NCI-H1105 (cell line): Measurements from ENCODE around the gene HOXB8.
A peak's percentile ranks its signal among the peaks of the same experiment; 100 is the strongest.

ENCODE experiments used
- DNase-seq: peaks from one replicate; lab custom pipeline; 2025; lab: John Stamatoyannopoulos, UW

Gene HOXB8

GRCh38 chr17:48615047-48615962 lies at the start of gene HOXB8:
HOXB8 (minus strand) TSS chr17:48615292; CDS start chr17:48614704, 588 bp downstream.
- DNase-seq: no peak

- DNase-seq: no peak
Observed at GRCh38 chr17:48663134-48663924, 48.2 kb upstream of the HOXB8 start.

GRCh38 chr17:48655913-48656312 lies 40.8 kb upstream of the HOXB8 start:
- DNase-seq: no peak

GRCh38 chr17:48649741-48650140 lies 34.6 kb upstream of the HOXB8 start:
- no peak for DNase-seq

GRCh38 chr17:48647963-48648245 lies 32.8 kb upstream of the HOXB8 start:
- DNase-seq: no peak

GRCh38 chr17:48647103-48647962 lies 32.2 kb upstream of the HOXB8 start:
- DNase-seq: no peak

GRCh38 chr17:48646183-48647102 lies 31.4 kb upstream of the HOXB8 start:
- DNase-seq: peak; percentile 40

- no peak for DNase-seq
Observed at GRCh38 chr17:48645639-48646182, 30.6 kb upstream of the HOXB8 start.

- DNase-seq: no peak
Observed at GRCh38 chr17:48644910-48645557, 29.9 kb upstream of the HOXB8 start.

- no peak for DNase-seq
Observed at GRCh38 chr17:48644159-48644558, 29.1 kb upstream of the HOXB8 start.

GRCh38 chr17:48643697-48644012 lies 28.6 kb upstream of the HOXB8 start:
- DNase-seq: no peak

GRCh38 chr17:48642843-48643696 lies 28.0 kb upstream of the HOXB8 start:
- no peak for DNase-seq

GRCh38 chr17:48642059-48642842 lies 27.2 kb upstream of the HOXB8 start:
- no peak for DNase-seq

GRCh38 chr17:48641541-48642058 lies 26.5 kb upstream of the HOXB8 start:
- DNase-seq: no peak

- no peak for DNase-seq
Observed at GRCh38 chr17:48640858-48641180, 25.7 kb upstream of the HOXB8 start.

GRCh38 chr17:48639982-48640857 lies 25.1 kb upstream of the HOXB8 start:
- DNase-seq: no peak

- no peak for DNase-seq
Observed at GRCh38 chr17:48639136-48639535, 24.0 kb upstream of the HOXB8 start.
